ENCODE measurements around the gene CLRN2. TPM values are rescaled to one million over a fixed set of nuclear protein-coding genes. Genes with fewer than 3 reads are reported as not detected.

Gene CLRN2
- total and polyA plus RNA-seq, 10 donors = not detected

DNA sequence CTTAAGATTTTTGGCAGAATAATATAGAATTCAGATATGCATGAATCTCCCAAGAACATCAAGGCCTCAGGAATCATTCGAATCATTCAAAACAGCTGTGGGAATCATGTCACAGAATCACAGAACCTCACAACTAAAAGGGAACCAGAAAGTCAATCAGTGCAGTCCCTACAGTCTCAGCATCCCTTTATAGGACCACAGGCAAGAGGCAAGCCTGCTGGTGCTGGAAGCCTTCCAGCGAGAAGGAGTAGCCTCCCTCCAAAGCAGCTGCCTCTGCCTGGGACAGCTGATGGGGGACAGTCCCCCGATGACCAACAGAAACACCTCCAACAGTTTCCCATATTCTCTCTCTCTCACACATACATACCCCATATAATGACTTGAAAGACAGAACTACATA lies 23.8 kb upstream of the CLRN2 start:
- no peak for DNase-seq
- H3K36me3 ChIP-seq = peaks cover 0 to 93% (median 58%) of the 10 kb centered on the region in 6 donors
- H3K27ac ChIP-seq = no peak overlapping the region
- TF ChIP-seq, protein P1, sequence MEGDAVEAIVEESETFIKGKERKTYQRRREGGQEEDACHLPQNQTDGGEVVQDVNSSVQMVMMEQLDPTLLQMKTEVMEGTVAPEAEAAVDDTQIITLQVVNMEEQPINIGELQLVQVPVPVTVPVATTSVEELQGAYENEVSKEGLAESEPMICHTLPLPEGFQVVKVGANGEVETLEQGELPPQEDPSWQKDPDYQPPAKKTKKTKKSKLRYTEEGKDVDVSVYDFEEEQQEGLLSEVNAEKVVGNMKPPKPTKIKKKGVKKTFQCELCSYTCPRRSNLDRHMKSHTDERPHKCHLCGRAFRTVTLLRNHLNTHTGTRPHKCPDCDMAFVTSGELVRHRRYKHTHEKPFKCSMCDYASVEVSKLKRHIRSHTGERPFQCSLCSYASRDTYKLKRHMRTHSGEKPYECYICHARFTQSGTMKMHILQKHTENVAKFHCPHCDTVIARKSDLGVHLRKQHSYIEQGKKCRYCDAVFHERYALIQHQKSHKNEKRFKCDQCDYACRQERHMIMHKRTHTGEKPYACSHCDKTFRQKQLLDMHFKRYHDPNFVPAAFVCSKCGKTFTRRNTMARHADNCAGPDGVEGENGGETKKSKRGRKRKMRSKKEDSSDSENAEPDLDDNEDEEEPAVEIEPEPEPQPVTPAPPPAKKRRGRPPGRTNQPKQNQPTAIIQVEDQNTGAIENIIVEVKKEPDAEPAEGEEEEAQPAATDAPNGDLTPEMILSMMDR (IDR thresholded peaks at IDR 0.05 in 8 of 11, conservative IDR thresholded peaks at IDR 0.05 in 3 of 11) = no peak
- TF ChIP-seq POLR2AphosphoS5 (IDR thresholded peaks at IDR 0.05) (no peak), POLR2A (IDR thresholded peaks at IDR 0.05) (no peak)
- H3K27me3 ChIP-seq (replicated peaks in 1 of 7) = no peaks in the 10 kb centered on the region
- H3K4me1 ChIP-seq = no peaks in the 10 kb centered on the region
- intact Hi-C loops (cut with DNase I; ENCODE audit: low total_unique reads) = no loop called here
- 88 to 96% (median 92%) methylated on average over 3 of the region's 3 CpGs for WGBS, 5 donors
- no peaks in the 10 kb centered on the region for H3K9me3 ChIP-seq
- no peak overlapping the region for H3K4me3 ChIP-seq

DNA sequence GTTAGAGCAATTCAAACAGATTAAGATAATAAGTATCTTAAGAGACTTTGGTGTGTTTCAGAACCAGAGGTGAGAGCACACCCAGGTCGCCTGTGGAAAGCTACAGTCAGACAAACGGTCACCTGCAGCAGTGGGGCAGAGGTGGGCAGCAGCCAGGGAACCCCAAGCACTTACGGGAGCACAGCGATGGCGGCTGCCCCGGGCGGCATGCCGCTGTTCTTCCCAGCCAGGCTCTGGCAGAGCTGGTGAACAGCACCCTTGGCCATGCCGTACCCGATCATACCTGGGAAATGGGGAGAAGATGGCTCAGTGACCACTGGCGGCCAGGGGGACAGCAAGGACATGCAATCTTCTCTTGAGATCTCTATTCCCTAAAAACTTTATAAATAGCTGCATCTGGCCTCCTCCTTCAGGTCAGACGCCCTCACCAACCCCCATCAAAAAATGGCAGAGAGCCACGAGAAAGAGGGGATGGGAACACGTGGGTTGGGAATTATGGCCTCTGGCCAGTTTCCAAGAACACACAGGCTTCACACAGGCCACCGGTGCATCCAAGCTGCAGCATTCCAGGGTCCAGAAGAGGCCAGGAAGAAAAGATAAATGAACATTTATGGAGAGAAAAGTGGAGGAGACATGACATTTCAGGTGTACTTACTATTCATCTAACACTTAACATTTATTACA lies 22.8 kb upstream of the CLRN2 start:
- TF ChIP-seq, protein P1 (IDR thresholded peaks at IDR 0.05 in 8 of 11, conservative IDR thresholded peaks at IDR 0.05 in 3 of 11) = no peak
- no peak for TF ChIP-seq POLR2AphosphoS5 (IDR thresholded peaks at IDR 0.05)
- TF ChIP-seq POLR2A (IDR thresholded peaks at IDR 0.05) = no peak
- 84 to 96% (median 93%) methylated on average over 14 to 15 of the region's 15 CpGs for WGBS, 5 donors
- Histone ChIP-seq H3K4me1 (no peaks in the 10 kb centered on the region), H3K4me3 (no peak overlapping the region), H3K9me3 (no peaks in the 10 kb centered on the region), H3K36me3 (peaks cover 4 to 92% (median 49%) of the 10 kb centered on the region in 6 donors), H3K27me3 (replicated peaks in 1 of 7) (no peaks in the 10 kb centered on the region), H3K27ac (no peak overlapping the region)
- no peak for DNase-seq
- intact Hi-C loops (cut with DNase I; ENCODE audit: low total_unique reads) = no loop called here

GRCh38 chr4:17492876-17493275 lies 22.1 kb upstream of the CLRN2 start:
- no peaks in the 10 kb centered on the region for H3K27me3 ChIP-seq (replicated peaks in 1 of 7)
- no peaks in the 10 kb centered on the region for H3K9me3 ChIP-seq
- peaks cover 4 to 92% (median 49%) of the 10 kb centered on the region in 6 donors for H3K36me3 ChIP-seq
- H3K4me3 ChIP-seq = no peak overlapping the region
- DNase-seq = no peak
- H3K27ac ChIP-seq = no peak overlapping the region
- intact Hi-C loops (cut with DNase I; ENCODE audit: low total_unique reads) = no loop called here
- TF ChIP-seq POLR2AphosphoS5 (IDR thresholded peaks at IDR 0.05) = no peak
- no peak for TF ChIP-seq POLR2A (IDR thresholded peaks at IDR 0.05)
- TF ChIP-seq, protein P1 (IDR thresholded peaks at IDR 0.05 in 8 of 11, conservative IDR thresholded peaks at IDR 0.05 in 3 of 11) = no peak
- 82 to 94% (median 87%) methylated on average over 2 of the region's 2 CpGs for WGBS, 5 donors
- H3K4me1 ChIP-seq = no peaks in the 10 kb centered on the region

DNA sequence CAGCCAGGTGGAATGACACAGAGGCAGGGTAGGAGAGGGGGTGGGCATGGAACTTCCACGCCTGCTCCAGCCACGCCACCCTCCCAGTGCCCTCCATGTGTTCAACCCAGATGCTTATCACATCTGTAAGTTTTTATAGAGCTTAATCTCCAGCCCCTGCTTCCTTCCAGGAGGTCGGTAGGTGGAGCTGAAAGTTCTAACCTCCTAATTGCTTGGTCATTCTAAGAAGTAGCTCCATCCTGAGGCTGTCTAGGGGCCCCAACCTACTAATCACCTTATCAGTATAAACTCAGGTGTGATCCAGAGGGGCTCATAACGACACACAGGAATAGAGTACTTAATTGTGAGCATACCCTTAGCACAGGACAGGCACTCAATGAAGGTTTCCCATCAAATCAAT lies 21.3 kb upstream of the CLRN2 start:
- intact Hi-C loops (cut with DNase I; ENCODE audit: low total_unique reads) = no loop called here
- no peak for TF ChIP-seq POLR2A (IDR thresholded peaks at IDR 0.05)
- TF ChIP-seq POLR2AphosphoS5 (IDR thresholded peaks at IDR 0.05) = no peak
- TF ChIP-seq, protein P1 (IDR thresholded peaks at IDR 0.05 in 8 of 11, conservative IDR thresholded peaks at IDR 0.05 in 3 of 11) = no peak
- no peak overlapping the region for H3K4me3 ChIP-seq
- no peaks in the 10 kb centered on the region for H3K4me1 ChIP-seq
- 55 to 66% (median 55%) methylated on average over 4 of the region's 4 CpGs for WGBS, 5 donors
- H3K36me3 ChIP-seq = peaks cover 4 to 92% (median 50%) of the 10 kb centered on the region in 6 donors
- no peak for DNase-seq
- no peaks in the 10 kb centered on the region for H3K27me3 ChIP-seq (replicated peaks in 1 of 7)
- H3K27ac ChIP-seq = no peak overlapping the region
- H3K9me3 ChIP-seq = no peaks in the 10 kb centered on the region

Measured in spleen (tissue), 11 donors.